ENCODE data around the gene KLF16.

Gene KLF16

GRCh38 chr19:1823020-1823419 is 40.4 kb downstream of the KLF16 start:
- no peak for TF ChIP-seq ZNF274 (IDR thresholded peaks at IDR 0.05; ENCODE audit: low read depth, low read length)

GRCh38 chr19:1822210-1822609 is 41.2 kb downstream of the KLF16 start:
- H3K4me3 ChIP-seq (ENCODE audit: low read length) = no peak overlapping the region
- no peak for TF ChIP-seq ZNF274 (IDR thresholded peaks at IDR 0.05; ENCODE audit: low read depth, low read length)

More at GRCh38 chr19:1823020-1823419, 40.4 kb downstream of the KLF16 start:
- H3K4me3 ChIP-seq (ENCODE audit: low read length) = no peak overlapping the region

GRCh38 chr19:1819341-1820255 is 43.8 kb downstream of the KLF16 start:
- TF ChIP-seq ZNF274 (IDR thresholded peaks at IDR 0.05; ENCODE audit: low read depth, low read length) = no peak
- H3K4me3 ChIP-seq (ENCODE audit: low read length) = no peak overlapping the region

- no peak overlapping the region for H3K4me3 ChIP-seq (ENCODE audit: low read length)
- TF ChIP-seq ZNF274 (IDR thresholded peaks at IDR 0.05; ENCODE audit: low read depth, low read length) = no peak
These were observed 44.7 kb downstream of the KLF16 start for GRCh38 chr19:1818549-1819195.

GRCh38 chr19:1817553-1818179 is 45.7 kb downstream of the KLF16 start:
- TF ChIP-seq ZNF274 (IDR thresholded peaks at IDR 0.05; ENCODE audit: low read depth, low read length) = no peak
- H3K4me3 ChIP-seq (ENCODE audit: low read length) = no peak overlapping the region

GRCh38 chr19:1816530-1817298 is 46.7 kb downstream of the KLF16 start:
- no peak for TF ChIP-seq ZNF274 (IDR thresholded peaks at IDR 0.05; ENCODE audit: low read depth, low read length)
- no peak overlapping the region for H3K4me3 ChIP-seq (ENCODE audit: low read length)

GRCh38 chr19:1815605-1816529 is 47.5 kb downstream of the KLF16 start:
- no peak for TF ChIP-seq ZNF274 (IDR thresholded peaks at IDR 0.05; ENCODE audit: low read depth, low read length)
- no peak overlapping the region for H3K4me3 ChIP-seq (ENCODE audit: low read length)

GRCh38 chr19:1814833-1815604 is 48.4 kb downstream of the KLF16 start:
- H3K4me3 ChIP-seq (ENCODE audit: low read length) = no peak overlapping the region
- no peak for TF ChIP-seq ZNF274 (IDR thresholded peaks at IDR 0.05; ENCODE audit: low read depth, low read length)

- no peak for TF ChIP-seq ZNF274 (IDR thresholded peaks at IDR 0.05; ENCODE audit: low read depth, low read length)
- H3K4me3 ChIP-seq (ENCODE audit: low read length) = no peak overlapping the region
These were observed 49.0 kb downstream of the KLF16 start for GRCh38 chr19:1814391-1814790.

- TF ChIP-seq ZNF274 (IDR thresholded peaks at IDR 0.05; ENCODE audit: low read depth, low read length) = no peak
- H3K4me3 ChIP-seq (ENCODE audit: low read length) = peak overlapping the region; percentile 42; the same call in 1 of the 2 replicates
These were observed 49.9 kb downstream of the KLF16 start for GRCh38 chr19:1813192-1814182.

Data from GM08714 (cell line).